Hepatocyte (in vitro differentiated cells): ENCODE measurements around the gene AIFM2. TPM values are rescaled to one million over a fixed set of nuclear protein-coding genes. Genes with fewer than 3 reads are reported as not detected.

Source experiments
- DNase-seq: peaks from one replicate; pipeline ENCODE4 v3.0.0-alpha.2; 2016; ENCODE audit warnings: low spot score
- H2AFZ ChIP-seq: fragments of 200-600 bp; sonication (generic); 2 replicates; pipeline ENCODE4 v1.6.0; 2016; ENCODE audit warnings: antibody characterized with exemption, mild to moderate bottlenecking
- H3K27ac ChIP-seq: fragments of 200-600 bp; sonication (generic); 2 replicates; pipeline ENCODE4 v1.5.1; 2016; ENCODE audit warnings: mild to moderate bottlenecking
- H3K27me3 ChIP-seq: fragments of 200-600 bp; sonication (generic); 2 replicates; pipeline ENCODE4 v1.6.1; 2016
- H3K36me3 ChIP-seq: fragments of 200-600 bp; sonication (generic); replicated peaks from 2 replicates; pipeline ENCODE4 v1.5.1; 2016; ENCODE audit warnings: low read depth; ENCODE audit not compliant: insufficient read depth
- H3K4me1 ChIP-seq: fragments of 200-600 bp; sonication (generic); 2 replicates; pipeline ENCODE4 v1.5.1; 2016; ENCODE audit warnings: mild to moderate bottlenecking, moderate library complexity; ENCODE audit not compliant: insufficient read depth
- H3K4me2 ChIP-seq: fragments of 200-600 bp; sonication (generic); 2 replicates; pipeline ENCODE4 v1.6.0; 2016
- H3K4me3 ChIP-seq: fragments of 200-600 bp; sonication (generic); 2 replicates; pipeline ENCODE4 v1.5.1; 2016; ENCODE audit warnings: mild to moderate bottlenecking
- H3K79me2 ChIP-seq: fragments of 200-600 bp; sonication (generic); 2 replicates; pipeline ENCODE4 v1.6.0; 2017; ENCODE audit warnings: mild to moderate bottlenecking
- H3K9me2 ChIP-seq: fragments of 200-600 bp; sonication (generic); replicated peaks from 2 replicates; pipeline ENCODE4 v1.6.0; 2017; ENCODE audit warnings: mild to moderate bottlenecking; ENCODE audit not compliant: insufficient read depth
- H3K9me3 ChIP-seq: fragments of 200-600 bp; sonication (generic); 2 replicates; pipeline ENCODE4 v1.5.1; 2016; ENCODE audit warnings: low read depth, mild to moderate bottlenecking
- H4K20me1 ChIP-seq: fragments of 200-600 bp; sonication (generic); 2 replicates; pipeline ENCODE4 v1.6.0; 2016; ENCODE audit warnings: mild to moderate bottlenecking; ENCODE audit not compliant: insufficient read depth, poor library complexity, severe bottlenecking
- EZH2 ChIP-seq: fragments of 200-600 bp; sonication (generic); IDR thresholded peaks from 2 replicates; pipeline ENCODE4 v1.6.1; 2016; ENCODE audit warnings: antibody characterized with exemption, mild to moderate bottlenecking, borderline replicate concordance
- EZH2phosphoT487 ChIP-seq: fragments of 200-600 bp; sonication (generic); IDR thresholded peaks from one replicate; pipeline ENCODE4 v1.6.1; 2018; ENCODE audit warnings: antibody characterized with exemption, mild to moderate bottlenecking, low read depth, moderate library complexity; ENCODE audit not compliant: unreplicated experiment, severe bottlenecking
- WGBS: methylation state at CpG from one replicate; pipeline ENCODE4 v1.1.6; 2016; ENCODE audit warnings: low lambda C conversion rate; ENCODE audit errors: missing lambda C conversion rate; 5-methylcytosine and 5-hydroxymethylcytosine counted together
- polyA plus RNA-seq: library from polyadenylated mRNA; unstranded; fragments of >200 nt; fragmentation: Nextera tagmentation; extraction: Ambion mirVana; gene quantifications from 2 replicates; pipeline ENCODE4 v1.2.1, GENCODE V29; 2016
- total RNA-seq: library from RNA; depleted of rRNA; stranded (reverse); fragments of >200 nt; gene quantifications from 2 replicates; pipeline ENCODE4 v1.2.3, GENCODE V29; 2014
- TF ChIP-seq, protein P1 (sequence below): fragments of 200-600 bp; sonication (generic); IDR thresholded peaks from 2 replicates; pipeline ENCODE4 v1.5.1; 2016; ENCODE audit warnings: antibody characterized with exemption, mild to moderate bottlenecking; ENCODE audit not compliant: poor library complexity

The AIFM2 gene
- total and polyA plus RNA-seq, 2 experiments from 2014 or later = 8.6 to 16.1 TPM

DNA sequence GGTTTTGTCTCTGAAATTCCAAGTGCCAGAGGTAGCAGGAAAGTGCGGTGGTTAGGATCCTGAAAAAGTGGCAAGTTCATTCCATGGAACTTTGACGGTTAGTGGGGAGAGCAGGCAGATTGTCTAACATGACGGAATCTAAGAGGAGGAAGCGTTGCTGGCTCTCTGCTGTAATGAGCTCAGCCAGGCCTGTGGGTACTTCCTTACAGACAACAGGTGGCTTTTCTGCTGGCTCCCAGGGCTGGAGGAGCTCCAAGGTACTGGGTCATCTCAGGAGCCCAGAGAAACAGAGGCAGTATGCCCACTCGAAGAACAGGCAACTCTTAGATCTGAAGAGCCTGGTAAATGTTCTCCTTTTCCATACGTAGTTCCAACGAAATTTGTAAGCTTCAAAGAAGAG, 3.1 kb upstream of the AIFM2 start:
- Histone ChIP-seq H3K4me2 (no peak overlapping the region), H3K4me1 (peaks cover 9% of the 10 kb centered on the region), H2AFZ (no peak overlapping the region), H3K79me2 (no peaks in the 10 kb centered on the region), H3K27me3 (no peaks in the 10 kb centered on the region), H3K9me2 (no peaks in the 10 kb centered on the region), H3K36me3 (no peaks in the 10 kb centered on the region), H3K4me3 (no peak overlapping the region), H4K20me1 (no peaks in the 10 kb centered on the region), H3K27ac (no peak overlapping the region), H3K9me3 (no peaks in the 10 kb centered on the region)
- TF ChIP-seq EZH2 (no peak), EZH2phosphoT487 (no peak)
- TF ChIP-seq, protein P1, sequence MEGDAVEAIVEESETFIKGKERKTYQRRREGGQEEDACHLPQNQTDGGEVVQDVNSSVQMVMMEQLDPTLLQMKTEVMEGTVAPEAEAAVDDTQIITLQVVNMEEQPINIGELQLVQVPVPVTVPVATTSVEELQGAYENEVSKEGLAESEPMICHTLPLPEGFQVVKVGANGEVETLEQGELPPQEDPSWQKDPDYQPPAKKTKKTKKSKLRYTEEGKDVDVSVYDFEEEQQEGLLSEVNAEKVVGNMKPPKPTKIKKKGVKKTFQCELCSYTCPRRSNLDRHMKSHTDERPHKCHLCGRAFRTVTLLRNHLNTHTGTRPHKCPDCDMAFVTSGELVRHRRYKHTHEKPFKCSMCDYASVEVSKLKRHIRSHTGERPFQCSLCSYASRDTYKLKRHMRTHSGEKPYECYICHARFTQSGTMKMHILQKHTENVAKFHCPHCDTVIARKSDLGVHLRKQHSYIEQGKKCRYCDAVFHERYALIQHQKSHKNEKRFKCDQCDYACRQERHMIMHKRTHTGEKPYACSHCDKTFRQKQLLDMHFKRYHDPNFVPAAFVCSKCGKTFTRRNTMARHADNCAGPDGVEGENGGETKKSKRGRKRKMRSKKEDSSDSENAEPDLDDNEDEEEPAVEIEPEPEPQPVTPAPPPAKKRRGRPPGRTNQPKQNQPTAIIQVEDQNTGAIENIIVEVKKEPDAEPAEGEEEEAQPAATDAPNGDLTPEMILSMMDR = no peak
- WGBS = 81% methylated on average over 7 of the region's 7 CpGs
- DNase-seq = no peak

DNA sequence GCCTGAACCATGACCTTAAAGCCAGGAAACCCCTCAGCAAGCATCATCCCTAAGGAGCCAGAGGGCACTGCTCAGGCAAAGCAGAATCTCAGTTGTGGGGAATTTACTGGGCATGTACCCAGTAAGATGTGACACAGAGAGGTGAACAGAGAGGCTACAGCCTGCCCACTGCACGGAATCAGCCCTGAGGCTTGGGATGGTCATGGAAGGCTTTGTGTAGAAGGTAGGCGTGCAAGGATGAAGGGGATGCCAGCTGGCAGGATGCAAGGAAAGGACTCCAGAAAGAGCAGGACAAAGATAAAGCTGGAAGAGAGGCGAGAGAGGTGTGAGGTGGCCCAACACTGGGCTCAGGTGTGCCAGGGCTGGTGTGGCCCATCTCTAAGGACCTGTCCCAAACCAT, 2.4 kb upstream of the AIFM2 start:
- no peak overlapping the region for H3K4me3 ChIP-seq
- no peaks in the 10 kb centered on the region for H3K27me3 ChIP-seq
- H3K4me2 ChIP-seq = no peak overlapping the region
- H3K36me3 ChIP-seq = no peaks in the 10 kb centered on the region
- no peaks in the 10 kb centered on the region for H3K9me3 ChIP-seq
- no peak overlapping the region for H3K27ac ChIP-seq
- no peak for TF ChIP-seq EZH2phosphoT487
- TF ChIP-seq EZH2 = no peak
- TF ChIP-seq, protein P1 = no peak
- H3K79me2 ChIP-seq = peaks cover 2% of the 10 kb centered on the region
- H3K4me1 ChIP-seq = peaks cover 9% of the 10 kb centered on the region
- no peaks in the 10 kb centered on the region for H4K20me1 ChIP-seq
- 100% methylated on average over 3 of the region's 3 CpGs for WGBS
- H3K9me2 ChIP-seq = no peaks in the 10 kb centered on the region
- no peak overlapping the region for H2AFZ ChIP-seq
- no peak for DNase-seq

DNA sequence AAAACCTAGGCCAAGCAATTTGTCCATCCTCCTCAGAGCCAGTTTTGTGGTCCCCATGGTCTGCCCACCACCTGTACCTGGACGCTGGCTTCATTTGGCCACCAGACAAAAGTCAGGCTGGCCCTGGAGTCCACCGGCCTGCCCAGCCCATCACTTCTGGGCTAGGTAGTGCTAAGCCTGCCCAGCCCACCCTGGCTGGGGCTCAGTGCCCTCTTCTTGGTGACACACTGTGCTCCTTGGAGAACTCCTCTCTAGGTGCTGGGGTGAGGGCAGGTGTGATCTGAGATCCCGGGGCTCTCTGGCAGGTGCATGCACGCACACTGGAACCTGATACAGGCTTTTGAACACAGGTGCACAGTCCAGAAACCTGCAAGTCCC, 1.1 kb downstream of the AIFM2 start:
- Histone ChIP-seq H3K4me3 (no peak overlapping the region), H3K27ac (peak overlapping the region; percentile 25)

More for the DNA sequence above, 1.1 kb downstream of the AIFM2 start:
- no peaks in the 10 kb centered on the region for H3K9me2 ChIP-seq
- peak overlapping the region; percentile 92 for H3K4me2 ChIP-seq
- H3K9me3 ChIP-seq = no peaks in the 10 kb centered on the region
- 98% methylated on average over 4 of the region's 4 CpGs for WGBS
- no peaks in the 10 kb centered on the region for H4K20me1 ChIP-seq
- H3K79me2 ChIP-seq = peaks cover 5% of the 10 kb centered on the region
- no peak for DNase-seq
- H3K4me1 ChIP-seq = peaks cover 9% of the 10 kb centered on the region
- H3K36me3 ChIP-seq = no peaks in the 10 kb centered on the region
- no peak overlapping the region for H2AFZ ChIP-seq
- no peaks in the 10 kb centered on the region for H3K27me3 ChIP-seq
- TF ChIP-seq EZH2phosphoT487 = no peak
- no peak for TF ChIP-seq EZH2
- TF ChIP-seq, protein P1 = no peak
